ENCODE results near the gene SPIRE1.
"Not testable (repeated sequence)": the region's sequence is repeated elsewhere in the genome, so short reads cannot be mapped to it uniquely, and the experiment has no call there.

Gene SPIRE1

GRCh38 chr18:12645254-12645653 lies 12.7 kb downstream of the SPIRE1 start:
- no peak for DNase-seq

GRCh38 chr18:12643756-12644155 lies 14.2 kb downstream of the SPIRE1 start:
- DNase-seq, result not testable (repeated sequence)

GRCh38 chr18:12640881-12641200 lies 17.1 kb downstream of the SPIRE1 start:
- DNase-seq, result no peak

GRCh38 chr18:12639990-12640880 lies 17.7 kb downstream of the SPIRE1 start:
- DNase-seq, result no peak

GRCh38 chr18:12638644-12639124 lies 19.2 kb downstream of the SPIRE1 start:
- DNase-seq, result no peak

GRCh38 chr18:12637901-12638643 lies 19.8 kb downstream of the SPIRE1 start:
- no peak for DNase-seq

GRCh38 chr18:12637393-12637792 lies 20.5 kb downstream of the SPIRE1 start:
- no peak for DNase-seq

- no peak for DNase-seq
Measured at GRCh38 chr18:12631831-12632477, 26.0 kb downstream of the SPIRE1 start.

GRCh38 chr18:12630136-12630535 lies 27.8 kb downstream of the SPIRE1 start:
- no peak for DNase-seq

- no peak for DNase-seq
Measured at GRCh38 chr18:12628706-12629702, 28.9 kb downstream of the SPIRE1 start.

- DNase-seq, result not testable (repeated sequence)
Measured at GRCh38 chr18:12627199-12627598, 30.7 kb downstream of the SPIRE1 start.

- no peak for DNase-seq
Measured at GRCh38 chr18:12625241-12625640, 32.7 kb downstream of the SPIRE1 start.

- no peak for DNase-seq
Measured at GRCh38 chr18:12621742-12622306, 36.1 kb downstream of the SPIRE1 start.

GRCh38 chr18:12615748-12616147 lies 42.2 kb downstream of the SPIRE1 start:
- DNase-seq, result no peak

- DNase-seq, result no peak
Measured at GRCh38 chr18:12608301-12608700, 49.6 kb downstream of the SPIRE1 start.

- DNase-seq, result no peak
Measured at GRCh38 chr18:12606592-12607315, 51.2 kb downstream of the SPIRE1 start.

- DNase-seq, result no peak
Measured at GRCh38 chr18:12604445-12605007, 53.4 kb downstream of the SPIRE1 start.

- DNase-seq, result no peak
Measured at GRCh38 chr18:12599966-12600365, 57.9 kb downstream of the SPIRE1 start.

- DNase-seq, result no peak
Measured at GRCh38 chr18:12599543-12599942, 58.4 kb downstream of the SPIRE1 start.

- DNase-seq, result no peak
Measured at GRCh38 chr18:12598181-12598930, 59.6 kb downstream of the SPIRE1 start.
